Keratinocyte (primary cell): ENCODE data around the gene SFMBT2.
"Not testable (repeated sequence)": the region's sequence is repeated elsewhere in the genome, so short reads cannot be mapped to it uniquely, and the experiment has no call there.

Experiments used
- EZH2 ChIP-seq: IDR thresholded peaks from one replicate; pipeline ENCODE4 v1.6.1; 2012; ENCODE audit warnings: inconsistent platforms, mild to moderate bottlenecking, low read length, moderate library complexity
- TF ChIP-seq, protein P1 (sequence below), 3 experiments: IDR thresholded peaks in 1 of 3; conservative IDR thresholded peaks in 1 of 3; optimal IDR thresholded peaks in 1 of 3; 2 replicates in 2 of 3; 3 replicates in 1 of 3; pipeline versions ENCODE3 to v1.5.1; 2011; ENCODE audit warnings: low read length in 3 of 3, mild to moderate bottlenecking in 3 of 3, moderate library complexity in 2 of 3, control low read depth in 1 of 3, inconsistent platforms in 1 of 3; ENCODE audit not compliant: insufficient read depth in 2 of 3; ENCODE audit errors: extremely low read depth in 1 of 3

DNA sequence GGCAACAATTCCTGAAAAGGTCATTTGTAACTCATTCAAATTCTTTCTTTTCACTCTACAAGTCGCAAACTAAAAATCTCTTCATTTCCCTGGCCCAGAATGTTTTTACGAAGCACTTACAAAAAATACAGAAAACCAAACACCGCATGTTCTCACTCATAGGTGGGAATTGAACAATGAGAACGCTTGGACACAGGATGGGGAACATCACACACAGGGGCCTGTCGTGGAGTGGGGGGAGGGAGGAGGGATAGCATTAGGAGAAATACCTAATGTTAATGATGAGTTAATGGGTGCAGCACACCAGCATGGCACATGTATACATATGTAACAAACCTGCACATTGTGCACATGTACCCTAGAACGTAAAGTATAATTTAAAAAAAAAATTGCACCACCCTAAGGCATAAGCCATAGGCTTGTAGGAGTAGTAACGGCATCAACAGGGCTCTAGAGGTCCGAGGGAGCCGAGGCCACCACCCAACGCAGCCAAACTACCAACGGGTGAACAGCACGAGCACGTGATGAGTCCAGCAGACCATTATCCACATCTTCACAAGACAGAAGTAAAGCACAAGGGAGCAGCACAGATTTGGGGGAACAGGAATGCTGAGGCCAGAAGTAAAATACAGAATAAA lies 98.9 kb downstream of the SFMBT2 start:
- TF ChIP-seq, protein P1, sequence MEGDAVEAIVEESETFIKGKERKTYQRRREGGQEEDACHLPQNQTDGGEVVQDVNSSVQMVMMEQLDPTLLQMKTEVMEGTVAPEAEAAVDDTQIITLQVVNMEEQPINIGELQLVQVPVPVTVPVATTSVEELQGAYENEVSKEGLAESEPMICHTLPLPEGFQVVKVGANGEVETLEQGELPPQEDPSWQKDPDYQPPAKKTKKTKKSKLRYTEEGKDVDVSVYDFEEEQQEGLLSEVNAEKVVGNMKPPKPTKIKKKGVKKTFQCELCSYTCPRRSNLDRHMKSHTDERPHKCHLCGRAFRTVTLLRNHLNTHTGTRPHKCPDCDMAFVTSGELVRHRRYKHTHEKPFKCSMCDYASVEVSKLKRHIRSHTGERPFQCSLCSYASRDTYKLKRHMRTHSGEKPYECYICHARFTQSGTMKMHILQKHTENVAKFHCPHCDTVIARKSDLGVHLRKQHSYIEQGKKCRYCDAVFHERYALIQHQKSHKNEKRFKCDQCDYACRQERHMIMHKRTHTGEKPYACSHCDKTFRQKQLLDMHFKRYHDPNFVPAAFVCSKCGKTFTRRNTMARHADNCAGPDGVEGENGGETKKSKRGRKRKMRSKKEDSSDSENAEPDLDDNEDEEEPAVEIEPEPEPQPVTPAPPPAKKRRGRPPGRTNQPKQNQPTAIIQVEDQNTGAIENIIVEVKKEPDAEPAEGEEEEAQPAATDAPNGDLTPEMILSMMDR (optimal IDR thresholded peaks at IDR 0.05 in 1 of 3, IDR thresholded peaks at IDR 0.05 in 1 of 3, conservative IDR thresholded peaks at IDR 0.05 in 1 of 3; ENCODE audit: extremely low read depth in 1 of 3, insufficient read depth in 2 of 3, low read length in 3 of 3) = not testable (repeated sequence)
- TF ChIP-seq EZH2 = not testable (repeated sequence)
